Mammary epithelial cell (primary cell): ENCODE results near the gene ZC3H12D.

Experiments used
- EZH2 ChIP-seq: IDR thresholded peaks from 2 replicates; pipeline ENCODE4 v1.6.1; 2012; ENCODE audit warnings: low read length, inconsistent platforms, borderline replicate concordance
- TF ChIP-seq, protein P1 (sequence below), 2 donors: IDR thresholded peaks in 1 of 2; conservative IDR thresholded peaks in 1 of 2; 2 replicates each; pipeline ENCODE4 v1.5.1; 2011 to 2012; ENCODE audit warnings: inconsistent platforms in 2 of 2, low read length in 2 of 2, mild to moderate bottlenecking in 2 of 2, control low read depth in 1 of 2, low read depth in 1 of 2; ENCODE audit not compliant: insufficient read depth in 1 of 2; ENCODE audit errors: extremely low read depth in 1 of 2

DNA sequence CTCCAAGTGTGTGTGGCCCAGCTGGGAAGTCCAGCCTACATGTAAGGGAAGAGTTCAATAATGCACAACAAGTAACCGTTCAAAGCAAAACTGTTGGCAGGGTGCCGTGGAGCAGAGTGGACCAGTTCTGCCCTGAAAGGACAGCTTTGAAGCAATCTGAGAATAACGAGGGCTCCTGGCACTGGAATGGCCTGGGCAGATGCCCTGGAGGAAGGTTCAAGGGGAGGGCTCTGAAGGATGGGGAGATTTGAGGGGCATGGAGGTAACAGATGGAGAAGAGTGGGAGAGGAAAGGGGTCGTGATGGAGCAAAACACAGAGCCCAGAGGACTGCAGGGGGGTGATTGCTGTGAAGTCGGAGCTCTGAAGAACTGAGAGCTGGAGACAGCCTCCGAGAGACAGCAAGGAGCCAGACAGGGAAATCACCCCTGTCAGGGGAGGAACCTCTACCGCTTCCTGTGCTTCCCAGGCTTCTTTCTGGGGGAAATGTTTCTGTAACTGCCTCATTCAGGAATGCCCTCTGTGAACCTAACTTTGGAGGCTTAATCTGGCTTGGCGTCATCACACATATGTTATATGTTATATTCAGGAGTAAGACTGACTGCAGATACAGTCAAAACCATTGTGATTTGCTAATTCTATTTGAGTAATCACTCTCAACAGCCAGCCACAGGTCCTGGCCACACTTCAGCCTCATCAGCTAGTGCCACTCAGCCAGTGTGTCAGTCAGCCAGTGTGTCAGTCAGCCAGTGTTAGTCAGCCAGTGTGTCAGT, 41.2 kb downstream of the ZC3H12D start:
- TF ChIP-seq, protein P1, sequence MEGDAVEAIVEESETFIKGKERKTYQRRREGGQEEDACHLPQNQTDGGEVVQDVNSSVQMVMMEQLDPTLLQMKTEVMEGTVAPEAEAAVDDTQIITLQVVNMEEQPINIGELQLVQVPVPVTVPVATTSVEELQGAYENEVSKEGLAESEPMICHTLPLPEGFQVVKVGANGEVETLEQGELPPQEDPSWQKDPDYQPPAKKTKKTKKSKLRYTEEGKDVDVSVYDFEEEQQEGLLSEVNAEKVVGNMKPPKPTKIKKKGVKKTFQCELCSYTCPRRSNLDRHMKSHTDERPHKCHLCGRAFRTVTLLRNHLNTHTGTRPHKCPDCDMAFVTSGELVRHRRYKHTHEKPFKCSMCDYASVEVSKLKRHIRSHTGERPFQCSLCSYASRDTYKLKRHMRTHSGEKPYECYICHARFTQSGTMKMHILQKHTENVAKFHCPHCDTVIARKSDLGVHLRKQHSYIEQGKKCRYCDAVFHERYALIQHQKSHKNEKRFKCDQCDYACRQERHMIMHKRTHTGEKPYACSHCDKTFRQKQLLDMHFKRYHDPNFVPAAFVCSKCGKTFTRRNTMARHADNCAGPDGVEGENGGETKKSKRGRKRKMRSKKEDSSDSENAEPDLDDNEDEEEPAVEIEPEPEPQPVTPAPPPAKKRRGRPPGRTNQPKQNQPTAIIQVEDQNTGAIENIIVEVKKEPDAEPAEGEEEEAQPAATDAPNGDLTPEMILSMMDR (conservative IDR thresholded peaks at IDR 0.05 in 1 of 2, IDR thresholded peaks at IDR 0.05 in 1 of 2; ENCODE audit: extremely low read depth in 1 of 2, insufficient read depth in 1 of 2, low read depth in 1 of 2, low read length in 2 of 2): no peak
- no peak for TF ChIP-seq EZH2
